AG08395 (cell line): Measurements from ENCODE around the gene PSD4.
A peak's percentile ranks its signal among the peaks of the same experiment; 100 is the strongest.

Experiments used
- DNase-seq: peaks from one replicate; pipeline ENCODE4 v3.0.0; 2012; ENCODE audit warnings: mixed read lengths, low spot score

Gene PSD4

GRCh38 chr2:113142290-113142689 lies 31.5 kb upstream of the PSD4 start:
- DNase-seq = no peak

GRCh38 chr2:113144259-113144658 lies 29.5 kb upstream of the PSD4 start:
- DNase-seq = no peak

- no peak for DNase-seq
These were observed 24.9 kb upstream of the PSD4 start for GRCh38 chr2:113148606-113149552.

GRCh38 chr2:113149553-113150257 lies 24.1 kb upstream of the PSD4 start:
- DNase-seq = no peak

GRCh38 chr2:113150258-113150601 lies 23.5 kb upstream of the PSD4 start:
- DNase-seq = no peak

GRCh38 chr2:113155331-113155730 lies 18.4 kb upstream of the PSD4 start:
- DNase-seq = no peak

- no peak for DNase-seq
These were observed 17.3 kb upstream of the PSD4 start for GRCh38 chr2:113156278-113157117.

GRCh38 chr2:113157118-113157896 lies 16.5 kb upstream of the PSD4 start:
- no peak for DNase-seq

- peak; percentile 49 for DNase-seq
These were observed 15.6 kb upstream of the PSD4 start for GRCh38 chr2:113157897-113158753.

- no peak for DNase-seq
These were observed 14.8 kb upstream of the PSD4 start for GRCh38 chr2:113158884-113159553.

- no peak for DNase-seq
These were observed 13.5 kb upstream of the PSD4 start for GRCh38 chr2:113160248-113160647.

GRCh38 chr2:113160962-113161361 lies 12.8 kb upstream of the PSD4 start:
- DNase-seq = no peak

- no peak for DNase-seq
These were observed 11.6 kb upstream of the PSD4 start for GRCh38 chr2:113162173-113162572.

- no peak for DNase-seq
These were observed 10.9 kb upstream of the PSD4 start for GRCh38 chr2:113162869-113163268.

GRCh38 chr2:113164215-113164929 lies 9.4 kb upstream of the PSD4 start:
- no peak for DNase-seq

GRCh38 chr2:113164930-113165585 lies 8.7 kb upstream of the PSD4 start:
- no peak for DNase-seq

- no peak for DNase-seq
These were observed 7.6 kb upstream of the PSD4 start for GRCh38 chr2:113166187-113166645.

GRCh38 chr2:113167115-113167932 lies 6.4 kb upstream of the PSD4 start:
- DNase-seq = no peak
